K562 (cell line): ENCODE measurements around the gene TPCN1.

Experiments used
- ZSCAN29 ChIP-seq: fragments of 450-650 bp; IDR thresholded peaks from 2 replicates; pipeline ENCODE4 v1.6.1; 2017
- TF ChIP-seq, protein P1 (sequence below): sonication (generic); formaldehyde crosslinking; IDR thresholded peaks from 2 replicates; pipeline ENCODE4 v1.8.0; 2022; ENCODE audit warnings: mild to moderate bottlenecking, missing genetic modification reagents

DNA sequence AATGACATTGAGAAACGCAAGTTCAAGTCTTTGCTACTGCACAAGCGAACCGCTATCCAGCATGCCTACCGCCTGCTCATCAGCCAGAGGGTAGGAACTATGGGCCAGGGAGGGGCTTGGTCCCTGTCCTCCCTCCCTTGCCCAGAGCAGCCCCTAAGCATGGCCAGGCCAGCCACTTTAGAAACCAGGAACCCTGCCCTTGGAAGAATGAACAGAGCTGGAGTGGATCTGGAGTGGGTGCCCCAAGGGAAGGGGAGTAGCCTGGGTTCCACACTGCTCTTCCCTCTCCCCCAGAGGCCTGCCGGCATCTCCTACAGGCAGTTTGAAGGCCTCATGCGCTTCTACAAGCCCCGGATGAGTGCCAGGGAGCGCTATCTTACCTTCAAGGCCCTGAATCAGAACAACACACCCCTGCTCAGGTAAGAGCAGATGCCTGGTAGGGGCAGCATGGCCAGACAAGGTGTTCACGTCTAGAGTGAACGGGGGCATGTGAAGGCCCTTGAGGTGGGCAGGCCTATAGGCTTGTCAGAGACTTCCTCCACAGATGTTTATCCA is 55.8 kb downstream of the TPCN1 start:
- no peak for TF ChIP-seq ZSCAN29
- TF ChIP-seq, protein P1, sequence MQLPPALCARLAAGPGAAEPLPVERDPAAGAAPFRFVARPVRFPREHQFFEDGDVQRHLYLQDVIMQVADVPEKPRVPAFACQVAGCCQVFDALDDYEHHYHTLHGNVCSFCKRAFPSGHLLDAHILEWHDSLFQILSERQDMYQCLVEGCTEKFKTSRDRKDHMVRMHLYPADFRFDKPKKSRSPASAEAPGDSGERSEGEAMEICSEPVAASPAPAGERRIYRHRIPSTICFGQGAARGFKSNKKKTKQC: no peak
